ENCODE measurements around the gene PMVK. TPM values are rescaled to one million over a fixed set of nuclear protein-coding genes. Genes with fewer than 3 reads are reported as not detected.
"Not testable (repeated sequence)": the region's sequence is repeated elsewhere in the genome, so short reads cannot be mapped to it uniquely, and the experiment has no call there.

PMVK gene
- total RNA-seq, result 10 to 100 TPM; 40.9 to 43.8 TPM

GRCh38 chr1:154936555-154937084 lies at the start of gene PMVK:
PMVK (minus strand) TSS chr1:154936719; CDS start chr1:154936685, 34 bp downstream.
- CTCF ChIA-PET, result interaction anchor here (0.5 to 3.7 kb wide), 19 partner anchors 11 to 959 kb away, joined by 3 to 24 read pairs (median 5); partner anchors contain the start of genes ADAM15, CHRNB2 and LENEP
- Mint-ChIP-seq H3K4me1 (ENCODE audit: low read depth) (peaks cover 56% of the 10 kb centered on the region), H3K27ac (peak within 1 kb of the TSS; percentile 96), H3K36me3 (ENCODE audit: low read depth) (peaks cover 6% of the 10 kb centered on the region), H3K4me3 (peak within 1 kb of the TSS; percentile 95), H3K27me3 (ENCODE audit: low read depth) (no peaks in the 10 kb centered on the region), H3K9me3 (ENCODE audit: insufficient read depth) (no peaks in the 10 kb centered on the region)
- DNase-seq, result peak; percentile 98
- POLR2A ChIA-PET, result interaction anchor here (0.5 to 7.8 kb wide), 21 partner anchors 9 to 381 kb away, joined by 3 to 77 read pairs (median 4); partner anchors contain the start of genes CKS1B, LENEP, PBXIP1 and PYGO2
- ATAC-seq, result peak; percentile 86

GRCh38 chr1:154983776-154984466 lies 47.4 kb upstream of the PMVK start:
- ATAC-seq, result no peak
- CTCF ChIA-PET, result interaction anchor here (0.7 to 13.8 kb wide), 14 partner anchors 10 to 189 kb away, joined by 3 to 139 read pairs (median 6); partner anchors contain the start of genes ADAM15, CKS1B, EFNA4 and KRTCAP2
- Mint-ChIP-seq H3K36me3 (ENCODE audit: low read depth) (peaks cover 33% of the 10 kb centered on the region), H3K9me3 (ENCODE audit: insufficient read depth) (no peaks in the 10 kb centered on the region), H3K27me3 (ENCODE audit: low read depth) (no peaks in the 10 kb centered on the region), H3K27ac (no peak overlapping the region), H3K4me1 (ENCODE audit: low read depth) (peaks cover 25% of the 10 kb centered on the region), H3K4me3 (no peak overlapping the region)
- no peak for DNase-seq
- POLR2A ChIA-PET, result interaction anchor here (0.7 to 3.3 kb wide), 11 partner anchors 10 to 88 kb away, joined by 3 to 28 read pairs (median 6); partner anchors contain the start of genes CKS1B, LENEP, PBXIP1 and PMVK

- peaks cover 20% of the 10 kb centered on the region for H3K4me1 Mint-ChIP-seq (ENCODE audit: low read depth)
- ChIA-PET POLR2A (interaction anchor here (0.7 to 3.3 kb wide), 13 partner anchors 9 to 87 kb away, joined by 3 to 28 read pairs (median 4); partner anchors contain the start of genes CKS1B, LENEP, PBXIP1 and PMVK), CTCF (interaction anchor here (0.7 to 13.8 kb wide), 16 partner anchors 9 to 190 kb away, joined by 3 to 139 read pairs (median 4); partner anchors contain the start of genes ADAM15, CKS1B, EFNA4 and KRTCAP2)
- peaks cover 31% of the 10 kb centered on the region for H3K36me3 Mint-ChIP-seq (ENCODE audit: low read depth)
- H3K27me3 Mint-ChIP-seq (ENCODE audit: low read depth), result no peaks in the 10 kb centered on the region
- H3K4me3 Mint-ChIP-seq, result no peak within 1 kb of the TSS
- peak; percentile 100 for ATAC-seq
- H3K9me3 Mint-ChIP-seq (ENCODE audit: insufficient read depth), result no peaks in the 10 kb centered on the region
- H3K27ac Mint-ChIP-seq, result peak within 1 kb of the TSS; percentile 67
- DNase-seq, result peak; percentile 99
These were observed 46.6 kb upstream of the PMVK start, which contains the start of gene FLAD1 for GRCh38 chr1:154982897-154983648. FLAD1 (plus strand) TSS chr1:154983344; CDS start chr1:154983695, 351 bp downstream.

GRCh38 chr1:154982341-154982740 lies 45.8 kb upstream of the PMVK start:
- no peaks in the 10 kb centered on the region for H3K27me3 Mint-ChIP-seq (ENCODE audit: low read depth)
- peak overlapping the region; percentile 67 for H3K27ac Mint-ChIP-seq
- H3K4me3 Mint-ChIP-seq, result no peak overlapping the region
- DNase-seq (no peak), ATAC-seq (no peak)
- POLR2A ChIA-PET, result interaction anchor here (1.0 to 3.3 kb wide), 9 partner anchors 9 to 46 kb away, joined by 3 to 28 read pairs (median 6); partner anchors contain the start of genes CKS1B, LENEP, PBXIP1 and PMVK
- H3K9me3 Mint-ChIP-seq (ENCODE audit: insufficient read depth), result no peaks in the 10 kb centered on the region
- peaks cover 31% of the 10 kb centered on the region for H3K36me3 Mint-ChIP-seq (ENCODE audit: low read depth)
- CTCF ChIA-PET, result interaction anchor here (0.7 to 13.8 kb wide), 12 partner anchors 8 to 191 kb away, joined by 3 to 139 read pairs (median 6); partner anchors contain the start of genes ADAM15, CKS1B, EFNA4 and KRTCAP2
- H3K4me1 Mint-ChIP-seq (ENCODE audit: low read depth), result peaks cover 23% of the 10 kb centered on the region

GRCh38 chr1:154978360-154978759 lies 41.8 kb upstream of the PMVK start:
- Mint-ChIP-seq H3K9me3 (ENCODE audit: insufficient read depth) (no peaks in the 10 kb centered on the region), H3K27ac (no peak overlapping the region), H3K4me1 (ENCODE audit: low read depth) (peaks cover 15% of the 10 kb centered on the region), H3K36me3 (ENCODE audit: low read depth) (peaks cover 36% of the 10 kb centered on the region), H3K27me3 (ENCODE audit: low read depth) (no peaks in the 10 kb centered on the region), H3K4me3 (no peak overlapping the region)
- CTCF ChIA-PET, result interaction anchor here (1.1 to 13.8 kb wide), 7 partner anchors 21 to 107 kb away, joined by 3 to 139 read pairs (median 10); partner anchors contain the start of genes PBXIP1, PMVK and ZBTB7B
- ATAC-seq (no peak), DNase-seq (no peak)
- POLR2A ChIA-PET, result interaction anchor here (1.1 kb wide), 1 partner anchor 23 kb away, joined by 3 read pairs; no protein-coding TSS in a partner anchor

GRCh38 chr1:154977762-154978161 lies 41.2 kb upstream of the PMVK start:
- peaks cover 18% of the 10 kb centered on the region for H3K4me1 Mint-ChIP-seq (ENCODE audit: low read depth)
- not testable (repeated sequence) for DNase-seq; H3K27me3 Mint-ChIP-seq (ENCODE audit: low read depth); H3K4me3 Mint-ChIP-seq; H3K9me3 Mint-ChIP-seq (ENCODE audit: insufficient read depth); ATAC-seq
- peaks cover 38% of the 10 kb centered on the region for H3K36me3 Mint-ChIP-seq (ENCODE audit: low read depth)
- ChIA-PET CTCF (interaction anchor here (2.2 to 13.8 kb wide), 4 partner anchors 22 to 108 kb away, joined by 10 to 139 read pairs (median 18); partner anchors contain the start of genes PBXIP1 and ZBTB7B), POLR2A (interaction anchor here (1.1 kb wide), 1 partner anchor 23 kb away, joined by 3 read pairs; no protein-coding TSS in a partner anchor)
- peak overlapping the region; percentile 37 for H3K27ac Mint-ChIP-seq

GRCh38 chr1:154975409-154976059 lies 39.0 kb upstream of the PMVK start:
- Mint-ChIP-seq H3K4me3 (no peak overlapping the region), H3K9me3 (ENCODE audit: insufficient read depth) (no peaks in the 10 kb centered on the region), H3K36me3 (ENCODE audit: low read depth) (peaks cover 45% of the 10 kb centered on the region), H3K27me3 (ENCODE audit: low read depth) (no peaks in the 10 kb centered on the region), H3K27ac (no peak overlapping the region), H3K4me1 (ENCODE audit: low read depth) (peaks cover 36% of the 10 kb centered on the region)
- DNase-seq (peak; percentile 70), ATAC-seq (peak; percentile 4)
- ChIA-PET POLR2A (interaction anchor here (0.6 to 4.2 kb wide), 14 partner anchors 8 to 152 kb away, joined by 3 to 31 read pairs (median 8); partner anchors contain the start of genes ADAM15, EFNA1, FLAD1 and PBXIP1), CTCF (interaction anchor here (0.6 to 4.7 kb wide), 6 partner anchors 8 to 666 kb away, joined by 3 to 22 read pairs (median 12); partner anchors contain the start of genes FLAD1, PBXIP1 and PYGO2)

GRCh38 chr1:154974808-154975408 lies 38.4 kb upstream of the PMVK start:
- DNase-seq, result peak; percentile 97
- Mint-ChIP-seq H3K4me1 (ENCODE audit: low read depth) (peaks cover 36% of the 10 kb centered on the region), H3K27ac (no peak overlapping the region), H3K27me3 (ENCODE audit: low read depth) (no peaks in the 10 kb centered on the region), H3K9me3 (ENCODE audit: insufficient read depth) (no peaks in the 10 kb centered on the region), H3K4me3 (no peak overlapping the region), H3K36me3 (ENCODE audit: low read depth) (peaks cover 42% of the 10 kb centered on the region)
- ChIA-PET CTCF (interaction anchor here (0.9 to 4.7 kb wide), 12 partner anchors 8 to 87 kb away, joined by 3 to 22 read pairs (median 4); partner anchors contain the start of genes FLAD1, PBXIP1 and PYGO2), POLR2A (interaction anchor here (0.6 to 4.2 kb wide), 21 partner anchors 8 to 370 kb away, joined by 3 to 31 read pairs (median 6); partner anchors contain the start of genes ADAM15, FLAD1, PBXIP1 and PMVK)
- peak; percentile 59 for ATAC-seq

- Mint-ChIP-seq H3K9me3 (ENCODE audit: insufficient read depth) (no peaks in the 10 kb centered on the region), H3K4me1 (ENCODE audit: low read depth) (peaks cover 40% of the 10 kb centered on the region), H3K27me3 (ENCODE audit: low read depth) (no peaks in the 10 kb centered on the region), H3K4me3 (no peak within 1 kb of the TSS), H3K36me3 (ENCODE audit: low read depth) (peaks cover 38% of the 10 kb centered on the region), H3K27ac (no peak within 1 kb of the TSS)
- ATAC-seq (peak; percentile 91), DNase-seq (peak; percentile 98)
- CTCF ChIA-PET, result interaction anchor here (0.9 to 4.7 kb wide), 15 partner anchors 9 to 304 kb away, joined by 3 to 22 read pairs (median 4); partner anchors contain the start of genes FLAD1, PBXIP1 and PYGO2
- POLR2A ChIA-PET, result interaction anchor here (0.6 to 4.2 kb wide), 25 partner anchors 9 to 369 kb away, joined by 3 to 31 read pairs (median 4); partner anchors contain the start of genes ADAM15, FLAD1, PBXIP1 and PMVK
These were observed 37.7 kb upstream of the PMVK start, which contains the start of gene CKS1B for GRCh38 chr1:154974102-154974807. CKS1B (plus strand) TSS chr1:154974681; CDS start chr1:154974746, 65 bp downstream.
